GM21825 (cell line): ENCODE measurements around the gene CCDC149.

ENCODE experiments used
- ATAC-seq: cut with Tn5 transposase; IDR thresholded peaks from one replicate; pipeline ENCODE4 v1.9.1; 2021; ENCODE audit warnings: mild to moderate bottlenecking, moderate library complexity; ENCODE audit not compliant: unreplicated experiment

CCDC149 gene

DNA sequence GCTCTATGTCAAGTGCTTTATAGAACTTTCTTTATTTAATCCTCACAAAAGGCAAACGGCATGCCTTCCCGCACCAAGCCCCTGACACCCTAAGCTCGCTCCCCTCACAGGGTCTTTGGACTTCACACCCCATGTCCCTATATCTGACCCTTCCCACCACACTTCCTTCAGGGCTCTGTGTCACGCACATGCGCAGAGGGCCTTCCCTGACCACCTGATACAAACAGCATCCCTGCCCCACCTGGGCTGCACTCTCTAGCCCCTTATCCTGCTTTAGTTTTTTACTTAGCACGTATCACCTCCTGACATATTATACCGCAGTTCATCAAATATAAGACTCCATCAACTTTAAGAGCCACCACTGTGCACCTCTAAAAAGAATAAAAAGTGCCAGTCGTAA, 67.7 kb downstream of the CCDC149 start:
- ATAC-seq = no peak

GRCh38 chr4:24843096-24843495, 69.7 kb downstream of the CCDC149 start:
- no peak for ATAC-seq

DNA sequence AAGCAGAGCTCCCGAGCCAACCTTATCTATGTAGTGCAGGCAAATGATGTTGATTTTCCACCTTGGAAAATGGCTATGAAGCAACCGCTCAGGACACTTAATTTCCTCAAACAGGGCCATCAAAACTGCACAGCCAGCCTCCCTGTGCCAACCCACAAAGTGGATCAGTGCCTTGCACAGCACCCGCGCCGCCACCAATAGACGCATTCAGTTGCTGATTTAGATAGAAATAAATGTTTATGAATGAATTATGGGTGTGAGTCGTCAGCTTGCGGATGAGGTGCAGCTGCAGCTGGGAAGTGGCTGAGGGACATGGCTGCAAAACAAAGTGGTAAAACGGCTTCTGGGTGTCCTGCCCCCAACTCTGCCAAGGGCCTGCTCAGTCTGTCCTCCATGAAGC, 70.5 kb downstream of the CCDC149 start:
- ATAC-seq = no peak

DNA sequence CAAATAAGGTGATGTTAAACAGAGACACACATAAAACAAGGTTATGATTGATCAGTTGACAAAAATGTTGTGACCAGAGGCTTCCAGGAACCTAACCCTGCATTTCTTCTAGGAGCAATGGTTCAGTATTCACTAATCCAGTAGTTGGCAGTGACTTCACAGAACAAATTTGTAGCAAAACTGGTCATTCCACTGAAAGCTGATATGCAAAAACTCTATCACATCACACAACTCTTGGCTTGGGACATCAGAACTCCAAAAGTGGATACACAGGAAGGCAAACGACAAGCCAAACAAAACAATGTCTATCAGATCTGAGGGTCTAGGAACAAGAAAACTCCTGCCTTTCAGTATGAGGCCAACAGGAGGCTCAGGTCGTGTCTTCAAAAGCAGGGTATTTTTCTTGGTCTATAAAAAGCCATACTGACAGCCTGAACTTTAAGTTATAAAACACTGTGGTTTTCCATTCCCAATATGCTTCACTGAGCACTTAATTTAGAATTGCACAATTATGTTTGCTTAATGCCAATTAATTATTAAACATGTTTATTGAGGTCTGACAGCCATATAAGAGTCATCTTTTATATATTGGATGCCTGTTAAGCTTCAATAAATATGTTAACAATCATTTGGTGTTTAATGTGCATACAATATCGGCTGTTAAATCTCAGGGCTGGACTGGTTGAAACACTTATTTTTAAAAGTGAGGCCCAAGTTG, 71.9 kb downstream of the CCDC149 start:
- no peak for ATAC-seq

DNA sequence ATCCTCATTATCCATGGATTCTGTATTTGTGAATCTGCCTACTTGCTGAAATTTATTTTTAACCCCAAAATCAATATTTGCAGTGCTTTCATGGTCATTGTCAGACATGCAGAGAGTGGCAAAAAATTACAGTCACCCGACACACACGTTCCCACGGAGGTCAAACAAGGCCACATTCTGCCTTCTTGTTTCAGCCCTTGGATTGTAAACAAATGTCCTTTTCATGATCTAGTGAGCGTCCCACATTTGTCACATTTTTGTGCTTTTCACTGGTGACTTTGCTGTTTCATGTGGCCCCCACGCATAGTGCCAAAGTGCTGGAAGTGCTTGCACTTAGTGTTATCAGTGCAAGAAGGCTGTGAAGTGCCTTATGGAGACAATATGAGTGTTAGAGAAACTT, 72.5 kb downstream of the CCDC149 start:
- no peak for ATAC-seq

- ATAC-seq = no peak
These were observed 75.1 kb downstream of the CCDC149 start for GRCh38 chr4:24837781-24838180.

DNA sequence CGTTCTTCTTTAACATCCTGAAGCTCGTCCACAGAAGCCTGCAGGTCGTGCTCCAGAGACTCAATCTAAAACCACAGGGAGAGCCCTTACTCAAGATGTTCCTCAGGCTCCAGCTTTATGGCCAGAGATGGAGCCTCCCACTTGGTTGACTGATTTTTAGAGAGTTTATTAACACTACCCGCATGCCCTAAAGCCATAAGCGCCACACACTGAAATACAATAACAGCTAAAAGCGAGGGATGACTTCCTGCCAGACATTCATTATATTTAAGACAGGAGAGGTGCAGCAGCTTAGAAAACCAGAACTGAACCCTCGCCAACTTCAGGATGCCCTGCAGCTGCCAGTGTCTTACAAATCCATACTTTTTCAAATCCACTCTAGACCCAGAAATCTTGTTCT, 75.5 kb downstream of the CCDC149 start:
- ATAC-seq = no peak

DNA sequence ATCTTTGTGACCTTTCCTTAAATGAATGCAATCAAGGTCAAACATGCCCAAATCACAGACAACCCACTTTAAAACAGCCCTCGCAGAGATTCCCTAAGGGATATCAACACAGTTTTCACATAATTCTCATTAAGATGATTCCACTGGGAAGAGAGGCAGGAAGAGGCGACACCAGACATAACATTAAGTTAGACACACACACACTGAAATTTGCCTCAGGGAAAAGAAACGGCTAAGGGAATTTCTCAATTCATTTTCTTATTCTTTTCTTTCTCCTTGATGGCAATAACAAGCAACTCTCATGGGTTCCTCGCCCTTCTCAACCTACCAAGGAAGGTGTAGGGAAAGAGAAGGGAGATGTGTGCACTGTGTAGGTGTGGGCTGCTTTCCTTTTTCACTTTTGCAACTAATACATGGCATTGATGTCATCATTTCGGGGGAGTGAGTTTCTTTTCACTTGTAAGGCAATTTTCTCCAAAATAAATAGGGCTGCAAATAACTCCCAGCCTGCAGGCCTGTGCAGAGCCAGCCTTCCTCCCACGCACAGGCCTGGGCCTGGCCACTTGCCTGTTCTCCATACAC, 76.1 kb downstream of the CCDC149 start:
- ATAC-seq = no peak

DNA sequence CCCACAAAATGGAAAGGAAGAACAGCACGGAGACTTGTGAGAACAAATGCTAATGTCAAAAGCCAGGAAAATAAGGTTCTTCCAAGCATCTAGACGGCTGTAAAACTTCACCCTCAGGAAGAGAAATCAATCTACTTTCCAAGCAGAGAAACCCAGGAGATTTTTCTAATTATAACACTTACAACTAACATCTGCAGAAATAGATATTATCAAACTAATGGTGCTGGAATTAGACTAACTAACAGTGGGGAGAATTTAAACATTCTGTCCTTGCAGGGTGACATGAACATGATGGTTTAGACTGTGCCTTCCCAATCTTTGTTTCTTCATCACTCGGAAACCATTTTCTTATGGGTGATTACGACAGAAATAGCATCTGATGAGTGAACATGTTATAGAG, 77.1 kb downstream of the CCDC149 start:
- ATAC-seq = no peak

GRCh38 chr4:24831637-24832036, 81.2 kb downstream of the CCDC149 start:
- ATAC-seq = no peak

DNA sequence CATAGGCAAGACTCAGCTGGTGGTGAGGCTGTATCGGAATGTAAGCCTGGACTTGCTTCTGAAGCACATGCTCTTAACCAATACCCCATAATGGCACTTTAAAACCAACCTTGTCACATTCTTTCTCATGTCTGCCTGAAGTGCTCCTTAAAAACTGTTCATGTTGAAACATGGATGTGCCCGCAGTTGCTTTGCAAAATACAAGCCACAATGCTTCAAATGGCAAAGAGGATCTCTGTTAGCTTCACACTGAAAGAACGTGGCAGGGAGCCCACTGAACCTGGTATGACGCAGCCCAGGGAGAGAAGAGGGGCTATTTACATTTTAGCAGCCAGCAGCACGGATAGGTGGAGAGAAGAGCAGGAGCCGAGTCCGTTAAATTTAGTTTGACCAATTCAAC, 88.1 kb downstream of the CCDC149 start:
- no peak for ATAC-seq

- ATAC-seq = no peak
These were observed 92.3 kb downstream of the CCDC149 start for GRCh38 chr4:24820541-24820940.

- ATAC-seq = no peak
These were observed 96.0 kb downstream of the CCDC149 start for GRCh38 chr4:24816797-24817196.

DNA sequence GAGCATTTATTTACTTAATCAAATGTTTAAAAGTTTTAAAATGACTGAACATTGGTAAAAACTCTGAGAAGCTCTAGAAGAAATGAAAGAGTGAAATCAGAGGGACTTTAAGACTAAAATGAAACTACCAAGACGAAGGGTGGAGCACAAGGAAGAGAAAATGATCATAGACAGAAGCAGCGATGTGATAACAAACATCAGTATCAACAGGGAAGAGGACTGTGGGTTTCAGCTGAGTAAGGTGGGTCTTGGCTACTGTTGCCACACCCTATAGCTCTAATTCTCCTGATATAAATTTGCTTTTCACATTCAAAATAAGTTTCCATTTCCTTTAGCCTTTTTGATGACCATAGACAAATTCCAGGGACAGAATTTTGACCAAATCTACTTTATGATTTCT, 99.1 kb downstream of the CCDC149 start:
- no peak for ATAC-seq

- no peak for ATAC-seq
These were observed 101.8 kb downstream of the CCDC149 start for GRCh38 chr4:24810871-24811631.

DNA sequence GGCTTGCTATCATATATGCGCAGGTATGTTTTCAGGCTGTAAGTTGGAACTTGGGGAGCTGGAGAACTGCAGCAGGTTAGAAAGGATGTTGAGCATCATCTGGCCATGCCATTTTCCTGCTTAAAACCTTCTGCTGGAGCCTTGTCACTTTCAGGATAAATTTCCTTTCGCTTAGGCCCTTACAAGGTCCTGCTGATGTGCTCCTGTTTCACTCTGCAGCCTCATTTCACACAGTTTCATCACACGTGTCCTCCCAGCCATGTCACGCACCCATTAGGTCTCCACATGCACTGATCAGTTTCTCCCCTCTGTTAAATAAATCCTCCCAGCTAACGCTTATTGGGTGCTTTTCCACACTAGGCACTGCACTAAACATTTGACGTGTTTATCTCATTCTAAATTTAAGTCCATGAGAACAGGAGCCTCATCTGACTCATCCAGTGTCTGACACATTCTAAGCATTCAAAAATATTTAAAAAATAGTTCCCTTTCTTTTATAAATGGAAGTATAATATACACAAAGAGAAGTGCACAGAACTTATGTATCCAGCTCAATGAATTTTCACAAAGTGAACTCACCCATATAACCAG, 102.9 kb downstream of the CCDC149 start:
- ATAC-seq = no peak

GRCh38 chr4:24809376-24809775, 103.5 kb downstream of the CCDC149 start:
- no peak for ATAC-seq

DNA sequence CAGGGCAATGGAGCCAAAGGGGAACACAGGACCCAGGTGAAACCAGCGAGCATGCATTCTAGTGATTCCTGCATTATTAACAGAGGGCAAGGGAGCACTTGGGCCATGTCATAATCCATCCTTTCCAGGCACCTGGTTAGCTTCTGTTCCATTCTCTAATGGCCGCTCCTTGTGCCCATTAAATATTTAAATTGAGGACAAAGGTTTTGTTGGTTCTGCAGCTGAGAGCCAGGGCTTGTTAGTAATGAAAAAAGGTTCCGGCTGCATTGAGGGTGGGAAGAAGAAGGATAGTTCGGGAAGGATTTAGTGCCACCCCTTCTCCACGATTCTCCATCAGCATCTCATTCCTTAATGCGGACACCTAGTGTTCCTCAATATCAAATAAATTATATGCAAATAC, 103.9 kb downstream of the CCDC149 start:
- no peak for ATAC-seq

DNA sequence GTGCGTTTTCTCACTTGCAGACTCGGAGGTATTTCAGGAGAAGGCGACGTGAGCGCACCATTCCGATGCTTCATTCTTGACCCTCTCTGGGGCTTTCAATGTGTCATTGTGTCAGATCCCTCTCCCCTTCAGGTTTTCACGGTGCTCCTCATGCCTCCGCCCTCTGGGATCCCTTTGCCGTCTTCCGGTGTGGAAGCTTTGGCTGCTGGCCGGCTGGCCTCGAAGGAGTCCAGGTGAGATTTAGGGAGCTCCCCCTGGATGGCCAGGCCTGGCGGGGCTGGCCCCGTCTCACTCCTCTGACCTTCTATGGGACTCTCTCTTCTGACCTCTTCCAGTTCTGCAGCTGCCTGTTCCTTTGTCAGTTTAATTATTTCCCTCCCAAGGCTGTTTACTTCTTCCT, 104.6 kb downstream of the CCDC149 start:
- no peak for ATAC-seq

GRCh38 chr4:24807611-24808010, 105.2 kb downstream of the CCDC149 start:
- no peak for ATAC-seq

DNA sequence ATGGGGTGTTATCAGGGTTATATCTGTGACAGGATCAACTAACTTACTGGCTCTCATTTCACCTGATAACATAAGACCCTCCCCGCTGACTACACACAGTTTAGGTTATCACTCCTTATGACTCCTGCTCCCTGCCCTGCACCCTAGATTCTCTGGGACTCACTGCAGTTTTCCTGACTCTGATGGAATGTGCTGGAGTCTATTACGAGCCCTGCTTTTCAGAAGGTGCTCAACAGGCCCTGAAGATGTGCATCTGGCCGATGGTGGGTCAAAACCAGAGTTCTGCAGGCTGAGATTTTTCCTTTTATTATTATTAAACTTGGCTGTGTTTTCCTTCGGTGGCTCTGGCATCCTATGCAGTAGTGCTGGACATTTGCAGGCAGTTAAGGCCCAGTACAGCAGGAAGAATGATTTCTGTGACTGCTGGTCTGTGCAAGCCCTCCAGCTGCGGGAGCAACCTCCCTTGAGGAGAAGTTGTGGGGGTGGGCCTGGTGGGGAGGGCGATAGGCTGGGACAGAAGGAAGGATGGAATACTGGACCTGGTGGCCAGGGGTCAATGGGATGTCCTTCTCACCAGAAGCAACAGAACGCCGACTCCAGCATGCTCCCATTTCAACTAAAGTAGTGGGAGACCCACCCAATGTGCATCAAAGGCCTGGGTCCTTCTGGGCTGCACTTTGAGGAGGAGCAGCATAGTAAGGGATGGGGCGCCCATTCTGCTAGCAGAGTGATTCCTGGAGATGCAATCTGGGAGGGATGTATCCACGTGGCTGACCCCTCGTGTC, 106.4 kb downstream of the CCDC149 start:
- ATAC-seq = no peak
